T-helper 1 cell (primary cell): ENCODE data around the gene MYBPC1.
"Not testable (repeated sequence)": the region's sequence is repeated elsewhere in the genome, so short reads cannot be mapped to it uniquely, and the experiment has no call there.

ENCODE experiments used
- DNase-seq, 5 donors: peaks; one replicate each; pipeline ENCODE4 v3.0.0-alpha.2; 2012 to 2020

MYBPC1 gene

GRCh38 chr12:101655393-101655792 is 60.6 kb downstream of the MYBPC1 start:
- no peak for DNase-seq

GRCh38 chr12:101660662-101661061 is 65.9 kb downstream of the MYBPC1 start:
- DNase-seq = not testable (repeated sequence)

GRCh38 chr12:101663298-101663697 is 68.5 kb downstream of the MYBPC1 start:
- no peak for DNase-seq

- no peak for DNase-seq
Observed at GRCh38 chr12:101664992-101665391, 70.2 kb downstream of the MYBPC1 start.

- no peak for DNase-seq
Observed at GRCh38 chr12:101666052-101666728, 71.4 kb downstream of the MYBPC1 start.

- DNase-seq = no peak
Observed at GRCh38 chr12:101667591-101667990, 72.8 kb downstream of the MYBPC1 start.

GRCh38 chr12:101670007-101670671 is 75.4 kb downstream of the MYBPC1 start:
- DNase-seq = peak in 3 of 5 donors; percentile 8 to 73 (median 12)

- peak in 1 of 5 donors; percentile 75 for DNase-seq
Observed at GRCh38 chr12:101671157-101671791, 76.5 kb downstream of the MYBPC1 start.

- no peak for DNase-seq
Observed at GRCh38 chr12:101671833-101672232, 77.1 kb downstream of the MYBPC1 start.

- no peak for DNase-seq
Observed at GRCh38 chr12:101675555-101675954, 80.8 kb downstream of the MYBPC1 start.

GRCh38 chr12:101676497-101676896 is 81.7 kb downstream of the MYBPC1 start:
- not testable (repeated sequence) for DNase-seq

- DNase-seq = no peak
Observed at GRCh38 chr12:101678081-101678480, 83.3 kb downstream of the MYBPC1 start.

- DNase-seq = no peak
Observed at GRCh38 chr12:101680240-101680639, 85.5 kb downstream of the MYBPC1 start.

GRCh38 chr12:101680647-101681046 is 85.9 kb downstream of the MYBPC1 start:
- no peak for DNase-seq

GRCh38 chr12:101681627-101682026 is 86.9 kb downstream of the MYBPC1 start:
- DNase-seq = not testable (repeated sequence)

- no peak for DNase-seq
Observed at GRCh38 chr12:101685092-101685491, 90.3 kb downstream of the MYBPC1 start.

- DNase-seq = no peak
Observed at GRCh38 chr12:101686176-101686575, 91.4 kb downstream of the MYBPC1 start.

GRCh38 chr12:101690544-101691098 is 95.8 kb downstream of the MYBPC1 start:
- no peak for DNase-seq

GRCh38 chr12:101691503-101692096 is 96.8 kb downstream of the MYBPC1 start:
- no peak for DNase-seq

GRCh38 chr12:101694297-101694848 is 99.6 kb downstream of the MYBPC1 start:
- DNase-seq = no peak

- no peak for DNase-seq
Observed at GRCh38 chr12:101694986-101695385, 100.2 kb downstream of the MYBPC1 start.

GRCh38 chr12:101695706-101696105 is 100.9 kb downstream of the MYBPC1 start:
- DNase-seq = no peak
